OCI-LY7 (cell line): ENCODE measurements around the gene ROBO1. TPM values are rescaled to one million over a fixed set of nuclear protein-coding genes. Genes with fewer than 3 reads are reported as not detected.

Experiments used
- BruUV-seq: library from RNA; stranded (reverse); fragments of 400-500 nt; replicated peaks from 2 replicates; lab custom pipeline; 2021; lab: Mats Ljungman, UMichigan
- CTCF ChIA-PET: fragments of 300-600 bp; sonication (Branson Sonifier 250); formaldehyde crosslinking; loops from one replicate; lab custom pipeline; 2022; ENCODE audit warnings: antibody characterized with exemption; ENCODE audit not compliant: unreplicated experiment; lab: Charles Lee
- POLR2A ChIA-PET: fragments of 300-600 bp; sonication (Branson Sonifier 250); formaldehyde crosslinking; loops from one replicate; lab custom pipeline; 2022; ENCODE audit warnings: antibody characterized with exemption; lab: Charles Lee
- DNase-seq: peaks from one replicate; pipeline ENCODE4 v3.0.0-alpha.2; 2015; ENCODE audit warnings: low spot score
- H2AFZ ChIP-seq: fragments of 200-600 bp; sonication (generic), shearing (Covaris generic); 2 replicates; pipeline ENCODE4 v1.6.1; 2014; ENCODE audit warnings: mild to moderate bottlenecking, antibody characterized with exemption, low read length, moderate library complexity
- H3K27ac ChIP-seq: fragments of 200-600 bp; sonication (generic); 2 replicates; pipeline ENCODE4 v1.5.1; 2014; ENCODE audit warnings: mixed run types, low read depth, mild to moderate bottlenecking, moderate library complexity, low read length, inconsistent platforms; ENCODE audit not compliant: poor library complexity, severe bottlenecking
- H3K36me3 ChIP-seq: fragments of 200-600 bp; sonication (generic); 2 replicates; pipeline ENCODE4 v1.6.1; 2014; ENCODE audit warnings: mild to moderate bottlenecking, antibody characterized with exemption, low read length, moderate library complexity, mixed read lengths; ENCODE audit not compliant: insufficient read depth
- H3K4me1 ChIP-seq: fragments of 200-600 bp; sonication (generic); 2 replicates; pipeline ENCODE4 v1.5.1; 2014; ENCODE audit warnings: mild to moderate bottlenecking, low read length; ENCODE audit not compliant: insufficient read depth, poor library complexity, severe bottlenecking
- H3K4me2 ChIP-seq: fragments of 200-600 bp; sonication (generic); 2 replicates; pipeline ENCODE4 v1.6.1; 2014; ENCODE audit warnings: mild to moderate bottlenecking, low read length
- H3K4me3 ChIP-seq: fragments of 200-600 bp; sonication (generic); 2 replicates; pipeline ENCODE4 v1.5.1; 2014; ENCODE audit warnings: mild to moderate bottlenecking, low read depth, low read length; ENCODE audit not compliant: poor library complexity, severe bottlenecking
- H3K79me2 ChIP-seq: fragments of 200-600 bp; sonication (generic); 2 replicates; pipeline ENCODE4 v1.6.1; 2016; ENCODE audit warnings: low read depth, mild to moderate bottlenecking, low read length, moderate library complexity, mixed read lengths; ENCODE audit not compliant: insufficient read depth
- H3K9me2 ChIP-seq: fragments of 200-600 bp; sonication (generic); 2 replicates; pipeline ENCODE4 v1.6.1; 2016; ENCODE audit warnings: mild to moderate bottlenecking, low read length, mixed read lengths; ENCODE audit not compliant: insufficient read depth
- H3K9me3 ChIP-seq: fragments of 200-600 bp; sonication (generic); 2 replicates; pipeline ENCODE4 v1.6.1; 2014; ENCODE audit warnings: mild to moderate bottlenecking, mixed run types, low read length, mixed read lengths
- H4K20me1 ChIP-seq: fragments of 200-600 bp; sonication (generic); 2 replicates; pipeline ENCODE4 v1.6.1; 2014; ENCODE audit warnings: mild to moderate bottlenecking, antibody characterized with exemption, low read length, moderate library complexity, mixed read lengths; ENCODE audit not compliant: insufficient read depth
- CTCF ChIP-seq: fragments of 200-600 bp; sonication (generic); conservative IDR thresholded peaks from 2 replicates; pipeline ENCODE4 v1.5.1; 2014; ENCODE audit warnings: mild to moderate bottlenecking, antibody characterized with exemption, low read length, moderate library complexity, mixed read lengths
- EZH2phosphoT487 ChIP-seq: fragments of 200-600 bp; sonication (generic); IDR thresholded peaks from 2 replicates; pipeline ENCODE4 v1.6.1; 2018; ENCODE audit warnings: low read depth, borderline replicate concordance, mild to moderate bottlenecking, mixed run types, antibody characterized with exemption, low read length, moderate library complexity, mixed read lengths
- intact Hi-C: fragments of 100-400 bp; cut with micrococcal nuclease; formaldehyde crosslinking; loops from one replicate; pipeline ENCODE4 v1.10.0; 2022; ENCODE audit not compliant: unreplicated experiment
- total RNA-seq, 2 experiments: library from RNA; depleted of rRNA in 1 of 2; stranded (reverse); fragments of >200 nt in 1 of 2; shearing (Covaris generic) in 1 of 2; gene quantifications; 2 replicates each; pipeline ENCODE4 v1.2.3, GENCODE V29; 2014 to 2022

Gene ROBO1
- total RNA-seq, 2 experiments from 2014 or later: not detected

GRCh38 chr3:78995087-78995486, 772.7 kb downstream of the ROBO1 start:
- TF ChIP-seq CTCF (no peak), EZH2phosphoT487 (no peak)
- Histone ChIP-seq H2AFZ (no peak overlapping the region), H4K20me1 (no peaks in the 10 kb centered on the region), H3K4me2 (no peak overlapping the region), H3K4me3 (no peak overlapping the region), H3K9me2 (no peaks in the 10 kb centered on the region), H3K79me2 (no peaks in the 10 kb centered on the region), H3K36me3 (no peaks in the 10 kb centered on the region), H3K9me3 (no peaks in the 10 kb centered on the region), H3K27ac (no peak overlapping the region), H3K4me1 (no peaks in the 10 kb centered on the region)
- ChIA-PET POLR2A (no interaction called here), CTCF (no interaction called here)
- no peak for DNase-seq
- no TSS peak for BruUV-seq
- intact Hi-C loops: no loop called here

- Histone ChIP-seq H3K9me2 (no peaks in the 10 kb centered on the region), H2AFZ (no peak overlapping the region), H3K9me3 (no peaks in the 10 kb centered on the region), H3K4me2 (no peak overlapping the region), H3K36me3 (no peaks in the 10 kb centered on the region), H3K27ac (no peak overlapping the region), H3K79me2 (no peaks in the 10 kb centered on the region), H3K4me1 (no peaks in the 10 kb centered on the region), H4K20me1 (no peaks in the 10 kb centered on the region), H3K4me3 (no peak overlapping the region)
- intact Hi-C loops: no loop called here
- no peak for TF ChIP-seq CTCF
- TF ChIP-seq EZH2phosphoT487: no peak
- DNase-seq: no peak
- ChIA-PET POLR2A (no interaction called here), CTCF (no interaction called here)
- BruUV-seq: no TSS peak
Observed at GRCh38 chr3:78994174-78995027, 773.4 kb downstream of the ROBO1 start.

- CTCF ChIA-PET: no interaction called here
- no peaks in the 10 kb centered on the region for H4K20me1 ChIP-seq
- no peak overlapping the region for H3K4me2 ChIP-seq
- H3K4me3 ChIP-seq: no peak overlapping the region
- H3K9me2 ChIP-seq: no peaks in the 10 kb centered on the region
- no peak overlapping the region for H2AFZ ChIP-seq
- H3K9me3 ChIP-seq: no peaks in the 10 kb centered on the region
- no peaks in the 10 kb centered on the region for H3K4me1 ChIP-seq
- H3K27ac ChIP-seq: no peak overlapping the region
- intact Hi-C loops: no loop called here
- no peak for DNase-seq
- no peaks in the 10 kb centered on the region for H3K79me2 ChIP-seq
- TF ChIP-seq CTCF (no peak), EZH2phosphoT487 (no peak)
- no TSS peak for BruUV-seq
- POLR2A ChIA-PET: no interaction called here
- H3K36me3 ChIP-seq: no peaks in the 10 kb centered on the region
Observed at GRCh38 chr3:78993375-78993774, 774.4 kb downstream of the ROBO1 start.
